ENCODE data around the gene PPP1R1A. TPM values are rescaled to one million over a fixed set of nuclear protein-coding genes. Genes with fewer than 3 reads are reported as not detected.

PPP1R1A gene
- total and polyA plus RNA-seq, 2 experiments from 2014 or later: 7.6 to 26.9 TPM

DNA sequence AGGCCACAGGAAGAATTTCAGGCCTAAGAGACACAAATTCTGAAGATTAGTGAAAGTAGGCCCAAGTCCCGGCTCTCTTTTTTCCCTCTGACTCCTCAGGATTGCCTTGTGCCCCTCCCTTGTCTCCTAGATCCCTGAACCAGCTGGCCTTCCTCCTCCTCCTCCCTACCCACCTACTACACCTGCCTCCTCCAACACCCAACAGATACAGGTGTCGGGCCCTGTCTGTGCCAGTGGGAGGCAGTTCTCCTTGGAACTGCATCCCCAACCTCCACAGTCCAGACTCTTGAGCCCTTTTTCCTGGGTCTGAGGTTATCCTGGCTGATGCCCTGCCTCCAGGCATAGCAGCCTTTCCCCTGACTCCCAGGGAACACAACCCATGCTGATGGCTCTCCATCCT, 1.8 kb downstream of the PPP1R1A start:
- Histone ChIP-seq H4K20me1 (replicated peaks; ENCODE audit: insufficient read depth) (no peaks in the 10 kb centered on the region), H3K27ac (ENCODE audit: low read depth) (no peak overlapping the region), H3K79me2 (replicated peaks; ENCODE audit: insufficient read depth) (no peaks in the 10 kb centered on the region), H3K27me3 (ENCODE audit: insufficient read depth) (peaks cover 46% of the 10 kb centered on the region), H3K4me3 (no peak overlapping the region), H3K9me2 (ENCODE audit: insufficient read depth) (no peaks in the 10 kb centered on the region), H3K4me2 (no peak overlapping the region; the same call in 1 of the 2 replicates), H3K36me3 (ENCODE audit: insufficient read depth) (no peaks in the 10 kb centered on the region), H3K4me1 (ENCODE audit: insufficient read depth) (peaks cover 38% of the 10 kb centered on the region), H3F3A (replicated peaks; ENCODE audit: low read depth) (no peaks in the 10 kb centered on the region), H2AFZ (no peak overlapping the region)
- H3K9me3 Mint-ChIP-seq: no peaks in the 10 kb centered on the region
- DNase-seq (ENCODE audit: low spot score) (no peak), ATAC-seq (no peak)
- H3K27ac Mint-ChIP-seq: no peak overlapping the region
- peaks cover 44% of the 10 kb centered on the region for H3K27me3 Mint-ChIP-seq (ENCODE audit: insufficient read depth, low read depth, poor library complexity)
- no peak overlapping the region for H3K4me3 Mint-ChIP-seq
- H3K4me1 Mint-ChIP-seq: peaks cover 65% of the 10 kb centered on the region
- H3K36me3 Mint-ChIP-seq (ENCODE audit: low read depth): no peaks in the 10 kb centered on the region; the same call in 2 of the 3 replicates
- TF ChIP-seq STAT1 (IDR thresholded peaks at IDR 0.05; ENCODE audit: unreplicated experiment) (no peak), ZNF331 (CRISPR knock-in tag; IDR thresholded peaks at IDR 0.05; ENCODE audit: low read depth) (no peak), NANOG (IDR thresholded peaks at IDR 0.05; ENCODE audit: borderline replicate concordance) (no peak), CREB1 (CRISPR knock-in tag; IDR thresholded peaks at IDR 0.05; ENCODE audit: low read depth) (no peak), EZH2phosphoT487 (IDR thresholded peaks at IDR 0.05; ENCODE audit: unreplicated experiment) (no peak), EZH2 (IDR thresholded peaks at IDR 0.05; ENCODE audit: low read depth, unreplicated experiment) (no peak), ZNF114 (CRISPR knock-in tag; IDR thresholded peaks at IDR 0.05) (no peak), JUNB (IDR thresholded peaks at IDR 0.05; ENCODE audit: unreplicated experiment) (no peak), POLR2AphosphoS5 (IDR thresholded peaks at IDR 0.05; ENCODE audit: low read depth) (no peak)
- TF ChIP-seq, protein P1, sequence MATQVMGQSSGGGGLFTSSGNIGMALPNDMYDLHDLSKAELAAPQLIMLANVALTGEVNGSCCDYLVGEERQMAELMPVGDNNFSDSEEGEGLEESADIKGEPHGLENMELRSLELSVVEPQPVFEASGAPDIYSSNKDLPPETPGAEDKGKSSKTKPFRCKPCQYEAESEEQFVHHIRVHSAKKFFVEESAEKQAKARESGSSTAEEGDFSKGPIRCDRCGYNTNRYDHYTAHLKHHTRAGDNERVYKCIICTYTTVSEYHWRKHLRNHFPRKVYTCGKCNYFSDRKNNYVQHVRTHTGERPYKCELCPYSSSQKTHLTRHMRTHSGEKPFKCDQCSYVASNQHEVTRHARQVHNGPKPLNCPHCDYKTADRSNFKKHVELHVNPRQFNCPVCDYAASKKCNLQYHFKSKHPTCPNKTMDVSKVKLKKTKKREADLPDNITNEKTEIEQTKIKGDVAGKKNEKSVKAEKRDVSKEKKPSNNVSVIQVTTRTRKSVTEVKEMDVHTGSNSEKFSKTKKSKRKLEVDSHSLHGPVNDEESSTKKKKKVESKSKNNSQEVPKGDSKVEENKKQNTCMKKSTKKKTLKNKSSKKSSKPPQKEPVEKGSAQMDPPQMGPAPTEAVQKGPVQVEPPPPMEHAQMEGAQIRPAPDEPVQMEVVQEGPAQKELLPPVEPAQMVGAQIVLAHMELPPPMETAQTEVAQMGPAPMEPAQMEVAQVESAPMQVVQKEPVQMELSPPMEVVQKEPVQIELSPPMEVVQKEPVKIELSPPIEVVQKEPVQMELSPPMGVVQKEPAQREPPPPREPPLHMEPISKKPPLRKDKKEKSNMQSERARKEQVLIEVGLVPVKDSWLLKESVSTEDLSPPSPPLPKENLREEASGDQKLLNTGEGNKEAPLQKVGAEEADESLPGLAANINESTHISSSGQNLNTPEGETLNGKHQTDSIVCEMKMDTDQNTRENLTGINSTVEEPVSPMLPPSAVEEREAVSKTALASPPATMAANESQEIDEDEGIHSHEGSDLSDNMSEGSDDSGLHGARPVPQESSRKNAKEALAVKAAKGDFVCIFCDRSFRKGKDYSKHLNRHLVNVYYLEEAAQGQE (IDR thresholded peaks at IDR 0.05; ENCODE audit: unreplicated experiment): no peak
- TF ChIP-seq, protein P2, sequence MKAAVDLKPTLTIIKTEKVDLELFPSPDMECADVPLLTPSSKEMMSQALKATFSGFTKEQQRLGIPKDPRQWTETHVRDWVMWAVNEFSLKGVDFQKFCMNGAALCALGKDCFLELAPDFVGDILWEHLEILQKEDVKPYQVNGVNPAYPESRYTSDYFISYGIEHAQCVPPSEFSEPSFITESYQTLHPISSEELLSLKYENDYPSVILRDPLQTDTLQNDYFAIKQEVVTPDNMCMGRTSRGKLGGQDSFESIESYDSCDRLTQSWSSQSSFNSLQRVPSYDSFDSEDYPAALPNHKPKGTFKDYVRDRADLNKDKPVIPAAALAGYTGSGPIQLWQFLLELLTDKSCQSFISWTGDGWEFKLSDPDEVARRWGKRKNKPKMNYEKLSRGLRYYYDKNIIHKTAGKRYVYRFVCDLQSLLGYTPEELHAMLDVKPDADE (IDR thresholded peaks at IDR 0.05): no peak
- TF ChIP-seq, protein P3, sequence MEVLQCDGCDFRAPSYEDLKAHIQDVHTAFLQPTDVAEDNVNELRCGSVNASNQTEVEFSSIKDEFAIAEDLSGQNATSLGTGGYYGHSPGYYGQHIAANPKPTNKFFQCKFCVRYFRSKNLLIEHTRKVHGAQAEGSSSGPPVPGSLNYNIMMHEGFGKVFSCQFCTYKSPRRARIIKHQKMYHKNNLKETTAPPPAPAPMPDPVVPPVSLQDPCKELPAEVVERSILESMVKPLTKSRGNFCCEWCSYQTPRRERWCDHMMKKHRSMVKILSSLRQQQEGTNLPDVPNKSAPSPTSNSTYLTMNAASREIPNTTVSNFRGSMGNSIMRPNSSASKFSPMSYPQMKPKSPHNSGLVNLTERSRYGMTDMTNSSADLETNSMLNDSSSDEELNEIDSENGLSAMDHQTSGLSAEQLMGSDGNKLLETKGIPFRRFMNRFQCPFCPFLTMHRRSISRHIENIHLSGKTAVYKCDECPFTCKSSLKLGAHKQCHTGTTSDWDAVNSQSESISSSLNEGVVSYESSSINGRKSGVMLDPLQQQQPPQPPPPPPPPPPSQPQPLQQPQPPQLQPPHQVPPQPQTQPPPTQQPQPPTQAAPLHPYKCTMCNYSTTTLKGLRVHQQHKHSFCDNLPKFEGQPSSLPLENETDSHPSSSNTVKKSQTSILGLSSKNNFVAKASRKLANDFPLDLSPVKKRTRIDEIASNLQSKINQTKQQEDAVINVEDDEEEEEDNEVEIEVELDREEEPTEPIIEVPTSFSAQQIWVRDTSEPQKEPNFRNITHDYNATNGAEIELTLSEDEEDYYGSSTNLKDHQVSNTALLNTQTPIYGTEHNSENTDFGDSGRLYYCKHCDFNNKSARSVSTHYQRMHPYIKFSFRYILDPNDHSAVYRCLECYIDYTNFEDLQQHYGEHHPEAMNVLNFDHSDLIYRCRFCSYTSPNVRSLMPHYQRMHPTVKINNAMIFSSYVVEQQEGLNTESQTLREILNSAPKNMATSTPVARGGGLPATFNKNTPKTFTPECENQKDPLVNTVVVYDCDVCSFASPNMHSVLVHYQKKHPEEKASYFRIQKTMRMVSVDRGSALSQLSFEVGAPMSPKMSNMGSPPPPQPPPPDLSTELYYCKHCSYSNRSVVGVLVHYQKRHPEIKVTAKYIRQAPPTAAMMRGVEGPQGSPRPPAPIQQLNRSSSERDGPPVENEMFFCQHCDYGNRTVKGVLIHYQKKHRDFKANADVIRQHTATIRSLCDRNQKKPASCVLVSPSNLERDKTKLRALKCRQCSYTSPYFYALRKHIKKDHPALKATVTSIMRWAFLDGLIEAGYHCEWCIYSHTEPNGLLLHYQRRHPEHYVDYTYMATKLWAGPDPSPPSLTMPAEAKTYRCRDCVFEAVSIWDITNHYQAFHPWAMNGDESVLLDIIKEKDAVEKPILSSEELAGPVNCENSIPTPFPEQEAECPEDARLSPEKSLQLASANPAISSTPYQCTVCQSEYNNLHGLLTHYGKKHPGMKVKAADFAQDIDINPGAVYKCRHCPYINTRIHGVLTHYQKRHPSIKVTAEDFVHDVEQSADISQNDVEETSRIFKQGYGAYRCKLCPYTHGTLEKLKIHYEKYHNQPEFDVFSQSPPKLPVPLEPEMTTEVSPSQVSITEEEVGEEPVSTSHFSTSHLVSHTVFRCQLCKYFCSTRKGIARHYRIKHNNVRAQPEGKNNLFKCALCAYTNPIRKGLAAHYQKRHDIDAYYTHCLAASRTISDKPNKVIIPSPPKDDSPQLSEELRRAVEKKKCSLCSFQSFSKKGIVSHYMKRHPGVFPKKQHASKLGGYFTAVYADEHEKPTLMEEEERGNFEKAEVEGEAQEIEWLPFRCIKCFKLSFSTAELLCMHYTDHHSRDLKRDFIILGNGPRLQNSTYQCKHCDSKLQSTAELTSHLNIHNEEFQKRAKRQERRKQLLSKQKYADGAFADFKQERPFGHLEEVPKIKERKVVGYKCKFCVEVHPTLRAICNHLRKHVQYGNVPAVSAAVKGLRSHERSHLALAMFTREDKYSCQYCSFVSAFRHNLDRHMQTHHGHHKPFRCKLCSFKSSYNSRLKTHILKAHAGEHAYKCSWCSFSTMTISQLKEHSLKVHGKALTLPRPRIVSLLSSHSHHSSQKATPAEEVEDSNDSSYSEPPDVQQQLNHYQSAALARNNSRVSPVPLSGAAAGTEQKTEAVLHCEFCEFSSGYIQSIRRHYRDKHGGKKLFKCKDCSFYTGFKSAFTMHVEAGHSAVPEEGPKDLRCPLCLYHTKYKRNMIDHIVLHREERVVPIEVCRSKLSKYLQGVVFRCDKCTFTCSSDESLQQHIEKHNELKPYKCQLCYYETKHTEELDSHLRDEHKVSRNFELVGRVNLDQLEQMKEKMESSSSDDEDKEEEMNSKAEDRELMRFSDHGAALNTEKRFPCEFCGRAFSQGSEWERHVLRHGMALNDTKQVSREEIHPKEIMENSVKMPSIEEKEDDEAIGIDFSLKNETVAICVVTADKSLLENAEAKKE (CRISPR knock-in tag; IDR thresholded peaks at IDR 0.05): no peak
- TF ChIP-seq, protein P4, sequence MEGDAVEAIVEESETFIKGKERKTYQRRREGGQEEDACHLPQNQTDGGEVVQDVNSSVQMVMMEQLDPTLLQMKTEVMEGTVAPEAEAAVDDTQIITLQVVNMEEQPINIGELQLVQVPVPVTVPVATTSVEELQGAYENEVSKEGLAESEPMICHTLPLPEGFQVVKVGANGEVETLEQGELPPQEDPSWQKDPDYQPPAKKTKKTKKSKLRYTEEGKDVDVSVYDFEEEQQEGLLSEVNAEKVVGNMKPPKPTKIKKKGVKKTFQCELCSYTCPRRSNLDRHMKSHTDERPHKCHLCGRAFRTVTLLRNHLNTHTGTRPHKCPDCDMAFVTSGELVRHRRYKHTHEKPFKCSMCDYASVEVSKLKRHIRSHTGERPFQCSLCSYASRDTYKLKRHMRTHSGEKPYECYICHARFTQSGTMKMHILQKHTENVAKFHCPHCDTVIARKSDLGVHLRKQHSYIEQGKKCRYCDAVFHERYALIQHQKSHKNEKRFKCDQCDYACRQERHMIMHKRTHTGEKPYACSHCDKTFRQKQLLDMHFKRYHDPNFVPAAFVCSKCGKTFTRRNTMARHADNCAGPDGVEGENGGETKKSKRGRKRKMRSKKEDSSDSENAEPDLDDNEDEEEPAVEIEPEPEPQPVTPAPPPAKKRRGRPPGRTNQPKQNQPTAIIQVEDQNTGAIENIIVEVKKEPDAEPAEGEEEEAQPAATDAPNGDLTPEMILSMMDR (conservative IDR thresholded peaks at IDR 0.05; ENCODE audit: low read depth in 2 of 2): no peak
